IMR-90 (cell line): ENCODE results near the gene ADPRHL1. TPM values are rescaled to one million over a fixed set of nuclear protein-coding genes. Genes with fewer than 3 reads are reported as not detected.

Source experiments
- ATAC-seq: fragments of 200-7000 bp; cut with Tn5 transposase; 2 replicates; pipeline ENCODE4 v1.9.1; 2020; ENCODE audit warnings: low read depth, mild to moderate bottlenecking, moderate library complexity
- BruUV-seq: library from RNA; stranded (reverse); fragments of 400-500 nt; replicated peaks from 2 replicates; lab custom pipeline; 2021; lab: Mats Ljungman, UMichigan
- CTCF ChIA-PET: fragments of 300-600 bp; formaldehyde crosslinking; extraction: SDS; loops from one replicate; lab custom pipeline; 2021; ENCODE audit warnings: antibody characterized with exemption; lab: Yijun Ruan, JAX
- POLR2A ChIA-PET: fragments of 300-600 bp; sonication (Branson Sonifier 250); formaldehyde crosslinking; loops from one replicate; lab custom pipeline; 2022; ENCODE audit warnings: antibody characterized with exemption; ENCODE audit not compliant: unreplicated experiment; lab: Charles Lee
- DNase-seq: peaks from one replicate; pipeline ENCODE4 v3.0.0; 2013
- H2AFZ ChIP-seq: replicated peaks from 2 replicates; pipeline ENCODE3; 2013; ENCODE audit warnings: low read length, mild to moderate bottlenecking; ENCODE audit not compliant: poor library complexity
- H2AK5ac ChIP-seq: 2 replicates; pipeline ENCODE4 v1.6.1; 2013; ENCODE audit warnings: low read depth, low read length, inconsistent platforms
- H2AK9ac ChIP-seq: replicated peaks from 2 replicates; pipeline ENCODE3; 2013; ENCODE audit warnings: mild to moderate bottlenecking, low read depth, low read length, moderate library complexity; ENCODE audit not compliant: poor library complexity
- H2BK120ac ChIP-seq: 2 replicates; pipeline ENCODE4 v1.6.1; 2013; ENCODE audit warnings: low read depth, low read length, inconsistent platforms
- H2BK15ac ChIP-seq: 3 replicates; pipeline ENCODE4 v1.6.1; 2013; ENCODE audit warnings: low read depth, low read length, inconsistent platforms
- H2BK20ac ChIP-seq: 2 replicates; pipeline ENCODE4 v1.6.1; 2013; ENCODE audit warnings: low read depth, mild to moderate bottlenecking, inconsistent platforms, low read length, moderate library complexity
- H2BK5ac ChIP-seq: 2 replicates; pipeline ENCODE4 v1.6.1; 2013; ENCODE audit warnings: mild to moderate bottlenecking, low read depth, low read length, inconsistent platforms; ENCODE audit not compliant: poor library complexity, severe bottlenecking
- H3K14ac ChIP-seq: replicated peaks from 2 replicates; pipeline ENCODE4 v1.6.1; 2013; ENCODE audit warnings: low read depth, low read length, inconsistent platforms
- H3K18ac ChIP-seq: 2 replicates; pipeline ENCODE4 v1.6.1; 2013; ENCODE audit warnings: low read depth, low read length, control low read depth
- H3K23ac ChIP-seq: 2 replicates; pipeline ENCODE4 v1.6.1; 2013; ENCODE audit warnings: low read depth, low read length, inconsistent platforms
- H3K27ac ChIP-seq: 2 replicates; pipeline ENCODE4 v1.5.1; 2013; ENCODE audit warnings: mild to moderate bottlenecking, control low read depth, low read length; ENCODE audit not compliant: insufficient read depth
- H3K27me3 ChIP-seq: 2 replicates; pipeline ENCODE4 v1.6.1; 2013; ENCODE audit warnings: low read length; ENCODE audit not compliant: control insufficient read depth, insufficient read depth
- H3K36me3 ChIP-seq: 2 replicates; pipeline ENCODE4 v1.6.1; 2013; ENCODE audit warnings: low read length, mixed read lengths; ENCODE audit not compliant: control insufficient read depth, insufficient read depth
- H3K4ac ChIP-seq: 2 replicates; pipeline ENCODE4 v1.6.1; 2013; ENCODE audit warnings: low read depth, low read length, inconsistent platforms
- H3K4me1 ChIP-seq: 2 replicates; pipeline ENCODE4 v1.6.1; 2013; ENCODE audit warnings: low read length, mixed read lengths; ENCODE audit not compliant: control insufficient read depth, insufficient read depth
- H3K4me2 ChIP-seq: 2 replicates; pipeline ENCODE4 v1.6.1; 2013; ENCODE audit warnings: low read depth, mild to moderate bottlenecking, control low read depth, low read length, moderate library complexity
- H3K4me3 ChIP-seq: 2 replicates; pipeline ENCODE4 v1.5.1; 2013; ENCODE audit warnings: low read depth, mild to moderate bottlenecking, control low read depth, low read length, moderate library complexity; ENCODE audit not compliant: insufficient read depth
- H3K56ac ChIP-seq: 2 replicates; pipeline ENCODE4 v1.6.1; 2013; ENCODE audit warnings: low read length, inconsistent platforms; ENCODE audit not compliant: insufficient read depth; ENCODE audit errors: extremely low read depth
- H3K79me1 ChIP-seq, 2 experiments: 2 replicates each; pipeline ENCODE4 v1.6.1; 2013; ENCODE audit warnings: low read length in 2 of 2, inconsistent platforms in 1 of 2, low read depth in 1 of 2
- H3K9ac ChIP-seq: 2 replicates; pipeline ENCODE4 v1.6.1; 2013; ENCODE audit warnings: low read depth, low read length, control low read depth
- H3K9me1 ChIP-seq: 2 replicates; pipeline ENCODE4 v1.6.1; 2013; ENCODE audit warnings: low read length, inconsistent platforms; ENCODE audit not compliant: insufficient read depth
- H3K9me3 ChIP-seq: 2 replicates; pipeline ENCODE4 v1.6.1; 2013; ENCODE audit warnings: low read length; ENCODE audit not compliant: control insufficient read depth, insufficient read depth
- H4K20me1 ChIP-seq: 2 replicates; pipeline ENCODE4 v1.6.1; 2013; ENCODE audit warnings: low read length, inconsistent platforms; ENCODE audit not compliant: insufficient read depth
- H4K5ac ChIP-seq: 2 replicates; pipeline ENCODE4 v1.6.1; 2013; ENCODE audit warnings: mild to moderate bottlenecking, low read depth, low read length, control low read depth
- H4K8ac ChIP-seq, 2 experiments: 2 replicates each; pipeline ENCODE4 v1.6.1; 2013; ENCODE audit warnings: low read depth in 2 of 2, low read length in 2 of 2, control low read depth in 1 of 2, inconsistent platforms in 1 of 2
- H4K91ac ChIP-seq: 2 replicates; pipeline ENCODE4 v1.6.1; 2013; ENCODE audit warnings: low read depth, low read length, inconsistent platforms; ENCODE audit not compliant: insufficient read depth
- BHLHE40 ChIP-seq: fragments of 150-350 bp; IDR thresholded peaks from 2 replicates; pipeline ENCODE4 v1.6.1; 2016; ENCODE audit warnings: mild to moderate bottlenecking, low read depth, low read length
- CEBPB ChIP-seq: IDR thresholded peaks from 2 replicates; pipeline ENCODE4 v1.6.1; 2012; ENCODE audit warnings: low read depth, low read length, improper control_type of control experiment
- FOS ChIP-seq: fragments of 150-350 bp; IDR thresholded peaks from 2 replicates; pipeline ENCODE4 v1.6.1; 2016; ENCODE audit warnings: low read depth, low read length
- MAFK ChIP-seq: IDR thresholded peaks from 2 replicates; pipeline ENCODE4 v1.6.1; 2012; ENCODE audit warnings: low read depth, low read length, improper control_type of control experiment
- MAZ ChIP-seq: IDR thresholded peaks from 2 replicates; pipeline ENCODE4 v1.6.1; 2012; ENCODE audit warnings: low read depth, mild to moderate bottlenecking, low read length, improper control_type of control experiment, moderate library complexity, borderline replicate concordance
- MXI1 ChIP-seq: IDR thresholded peaks from 2 replicates; pipeline ENCODE4 v1.6.1; 2012; ENCODE audit warnings: low read depth, mild to moderate bottlenecking, low read length, moderate library complexity, borderline replicate concordance
- NFE2L2 ChIP-seq: fragments of 150-350 bp; IDR thresholded peaks from 2 replicates; pipeline ENCODE4 v1.6.1; 2016; ENCODE audit warnings: low read depth, mild to moderate bottlenecking, low read length
- POLR2A ChIP-seq: IDR thresholded peaks from 2 replicates; pipeline ENCODE4 v1.6.1; 2012; ENCODE audit warnings: mild to moderate bottlenecking, low read depth, low read length
- RAD21 ChIP-seq: IDR thresholded peaks from 2 replicates; pipeline ENCODE4 v1.6.1; 2012; ENCODE audit warnings: low read length, improper control_type of control experiment
- RFX5 ChIP-seq: IDR thresholded peaks from 2 replicates; pipeline ENCODE4 v1.8.0; 2012; ENCODE audit warnings: low read depth, mild to moderate bottlenecking, low read length, moderate library complexity
- USF2 ChIP-seq: fragments of 150-350 bp; IDR thresholded peaks from 2 replicates; pipeline ENCODE4 v1.6.1; 2017; ENCODE audit warnings: mild to moderate bottlenecking, antibody characterized with exemption, low read length, low read depth
- WGBS, 2 experiments: methylation state at CpG; one replicate each; pipeline versions ENCODE4 v1.1.5 to v1.1.7; 2013; ENCODE audit warnings: missing lambda C conversion rate in 2 of 2; ENCODE audit not compliant: insufficient read length in 1 of 2; ENCODE audit errors: extremely low coverage in 2 of 2; 5-methylcytosine and 5-hydroxymethylcytosine counted together
- dilution Hi-C: fragments of 300-500 bp; cut with HindIII; formaldehyde crosslinking; loops from one replicate; pipeline ENCODE4 v1.14.3; 2018; ENCODE audit warnings: low sequenced_read_pairs; ENCODE audit not compliant: unreplicated experiment
- in situ Hi-C: fragments of 300-500 bp; cut with MboI; formaldehyde crosslinking; loops from 3 replicates; pipeline ENCODE4 v1.14.3; 2019; ENCODE audit warnings: low sequenced_read_pairs, inconsistent platforms, mixed read lengths
- intact Hi-C: fragments of 100-400 bp; cut with micrococcal nuclease; formaldehyde crosslinking; loops from 2 replicates; pipeline ENCODE4 v1.10.0; 2022
- polyA plus RNA-seq, 3 experiments: library from polyadenylated mRNA; depleted of rRNA; stranded (reverse); fragments of >200 nt; gene quantifications; 2 replicates each; pipeline ENCODE4 v1.2.3, GENCODE V29; 2012; ENCODE audit warnings: low replicate concordance in 1 of 3
- total RNA-seq: library from RNA; depleted of rRNA; stranded (reverse); fragments of >200 nt; gene quantifications from 2 replicates; pipeline ENCODE4 v1.2.3, GENCODE V29; 2012
- TF ChIP-seq, protein P1 (sequence below): fragments of 150-350 bp; IDR thresholded peaks from 2 replicates; pipeline ENCODE4 v1.6.1; 2016; ENCODE audit warnings: low read depth, mild to moderate bottlenecking, low read length, moderate library complexity, borderline replicate concordance
- TF ChIP-seq, protein P2 (sequence below): conservative IDR thresholded peaks from 2 replicates; pipeline ENCODE4 v1.5.1; 2012; ENCODE audit warnings: mild to moderate bottlenecking, low read depth, low read length, improper control_type of control experiment

ADPRHL1 gene
- total and polyA plus RNA-seq, 2 of the 4 experiments (the other 2 are of a cell fraction), result 0.36 to 0.67 TPM

DNA sequence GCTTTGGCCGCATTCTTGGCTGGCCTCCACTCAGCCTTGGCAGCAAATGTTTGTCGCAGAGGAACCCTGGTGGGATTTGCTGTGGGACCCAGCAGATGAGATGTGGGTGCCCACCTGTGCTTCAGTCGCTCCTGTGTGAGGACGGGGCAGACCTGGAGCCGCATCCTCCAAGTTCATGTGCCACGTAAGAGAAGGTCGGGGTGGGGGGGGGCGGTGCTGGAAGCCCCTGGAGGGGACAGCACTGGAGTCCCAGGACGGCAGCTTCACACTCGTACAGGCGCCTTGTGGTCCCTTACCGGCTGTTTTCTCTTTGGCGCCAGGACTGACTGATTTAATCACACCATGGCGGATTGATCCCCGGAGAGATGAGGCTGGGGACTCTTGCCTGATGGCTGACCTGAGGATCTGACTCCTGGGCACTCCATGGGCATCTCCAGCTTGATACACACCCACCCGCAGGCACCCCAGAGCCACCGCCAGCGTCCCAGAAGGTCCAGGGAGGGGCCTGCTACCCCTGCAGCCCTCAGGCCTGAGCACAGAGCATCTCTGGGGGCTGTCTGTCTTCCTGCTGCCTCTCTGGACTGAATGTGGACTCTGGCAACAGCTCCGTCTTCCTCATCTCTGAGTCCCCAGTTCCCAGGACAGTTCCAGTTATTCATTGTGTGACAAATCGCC lies 79.3 kb downstream of the ADPRHL1 start:
- Histone ChIP-seq H4K20me1 (no peaks in the 10 kb centered on the region), H2AK5ac (no peak overlapping the region), H4K91ac (no peak overlapping the region), H3K27me3 (peaks cover 27% of the 10 kb centered on the region), H4K8ac (no peak overlapping the region), H3K56ac (no peak overlapping the region), H2AFZ (no peak overlapping the region), H2BK20ac (no peak overlapping the region), H3K4me2 (no peak overlapping the region), H2BK5ac (no peak overlapping the region), H3K4me3 (no peak overlapping the region), H3K9ac (no peak overlapping the region), H3K9me3 (no peaks in the 10 kb centered on the region), H3K36me3 (no peaks in the 10 kb centered on the region), H3K9me1 (no peaks in the 10 kb centered on the region), H2BK120ac (no peak overlapping the region), H3K4ac (no peak overlapping the region), H3K27ac (no peak overlapping the region), H3K14ac (no peak overlapping the region), H3K23ac (no peak overlapping the region), H3K79me1 (no peaks in the 10 kb centered on the region), H2AK9ac (no peak overlapping the region), H2BK15ac (no peak overlapping the region), H3K4me1 (no peaks in the 10 kb centered on the region), H4K5ac (no peak overlapping the region), H3K18ac (no peak overlapping the region)
- no peak for DNase-seq
- dilution Hi-C loops (no loop called here), intact Hi-C loops (loop anchor here (1.0 kb wide), 1 partner anchor 99 kb away; no protein-coding TSS in a partner anchor), in situ Hi-C loops (no loop called here)
- 80% methylated on average over 12 of the region's 20 CpGs; no CpG with 5 or more reads in 1 of the 2 experiments for WGBS, 2 experiments
- no TSS peak for BruUV-seq
- TF ChIP-seq MAZ (no peak), BHLHE40 (no peak), FOS (no peak), MXI1 (no peak), CEBPB (no peak), RFX5 (no peak), USF2 (no peak), RAD21 (no peak), POLR2A (no peak), NFE2L2 (no peak), MAFK (no peak)
- TF ChIP-seq, protein P1, sequence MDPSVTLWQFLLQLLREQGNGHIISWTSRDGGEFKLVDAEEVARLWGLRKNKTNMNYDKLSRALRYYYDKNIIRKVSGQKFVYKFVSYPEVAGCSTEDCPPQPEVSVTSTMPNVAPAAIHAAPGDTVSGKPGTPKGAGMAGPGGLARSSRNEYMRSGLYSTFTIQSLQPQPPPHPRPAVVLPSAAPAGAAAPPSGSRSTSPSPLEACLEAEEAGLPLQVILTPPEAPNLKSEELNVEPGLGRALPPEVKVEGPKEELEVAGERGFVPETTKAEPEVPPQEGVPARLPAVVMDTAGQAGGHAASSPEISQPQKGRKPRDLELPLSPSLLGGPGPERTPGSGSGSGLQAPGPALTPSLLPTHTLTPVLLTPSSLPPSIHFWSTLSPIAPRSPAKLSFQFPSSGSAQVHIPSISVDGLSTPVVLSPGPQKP, result no peak
- TF ChIP-seq, protein P2, sequence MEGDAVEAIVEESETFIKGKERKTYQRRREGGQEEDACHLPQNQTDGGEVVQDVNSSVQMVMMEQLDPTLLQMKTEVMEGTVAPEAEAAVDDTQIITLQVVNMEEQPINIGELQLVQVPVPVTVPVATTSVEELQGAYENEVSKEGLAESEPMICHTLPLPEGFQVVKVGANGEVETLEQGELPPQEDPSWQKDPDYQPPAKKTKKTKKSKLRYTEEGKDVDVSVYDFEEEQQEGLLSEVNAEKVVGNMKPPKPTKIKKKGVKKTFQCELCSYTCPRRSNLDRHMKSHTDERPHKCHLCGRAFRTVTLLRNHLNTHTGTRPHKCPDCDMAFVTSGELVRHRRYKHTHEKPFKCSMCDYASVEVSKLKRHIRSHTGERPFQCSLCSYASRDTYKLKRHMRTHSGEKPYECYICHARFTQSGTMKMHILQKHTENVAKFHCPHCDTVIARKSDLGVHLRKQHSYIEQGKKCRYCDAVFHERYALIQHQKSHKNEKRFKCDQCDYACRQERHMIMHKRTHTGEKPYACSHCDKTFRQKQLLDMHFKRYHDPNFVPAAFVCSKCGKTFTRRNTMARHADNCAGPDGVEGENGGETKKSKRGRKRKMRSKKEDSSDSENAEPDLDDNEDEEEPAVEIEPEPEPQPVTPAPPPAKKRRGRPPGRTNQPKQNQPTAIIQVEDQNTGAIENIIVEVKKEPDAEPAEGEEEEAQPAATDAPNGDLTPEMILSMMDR, result no peak
- ATAC-seq, result no peak
- CTCF ChIA-PET, result no interaction called here
- POLR2A ChIA-PET, result no interaction called here
